CD14-positive monocyte (primary cell): ENCODE data around the gene EBLN1. TPM values are rescaled to one million over a fixed set of nuclear protein-coding genes. Genes with fewer than 3 reads are reported as not detected.

Experiments
- DNase-seq, 3 donors: peaks; one replicate each; pipeline ENCODE4 v3.0.0-alpha.2; 2011 to 2022
- H2AFZ ChIP-seq: 2 replicates; pipeline ENCODE4 v1.6.0; 2012; ENCODE audit warnings: mild to moderate bottlenecking, low read depth, low read length, inconsistent platforms; ENCODE audit not compliant: insufficient read depth, poor library complexity, severe bottlenecking
- H3K27ac ChIP-seq, 2 donors: 1 replicate in 1 of 2; 2 replicates in 1 of 2; pipeline ENCODE4 v1.5.1; 2012 to 2013; ENCODE audit warnings: low read length in 2 of 2, control low read depth in 1 of 2, inconsistent platforms in 1 of 2, low read depth in 1 of 2, mild to moderate bottlenecking in 1 of 2
- H3K27me3 ChIP-seq, 2 donors: one replicate each; pipeline versions ENCODE4 v1.6.0 to v1.6.1; 2011 to 2013; ENCODE audit warnings: low read length in 2 of 2; ENCODE audit not compliant: control insufficient read depth in 2 of 2, insufficient read depth in 2 of 2
- H3K36me3 ChIP-seq, 2 donors: replicated peaks in 1 of 2; 1 replicate in 1 of 2; 2 replicates in 1 of 2; pipeline versions ENCODE4 v1.5.1 to v1.6.1; 2012 to 2013; ENCODE audit warnings: low read length in 2 of 2, control low read depth in 1 of 2, inconsistent platforms in 1 of 2, mild to moderate bottlenecking in 1 of 2; ENCODE audit not compliant: insufficient read depth in 2 of 2, control insufficient read depth in 1 of 2
- H3K4me1 ChIP-seq, 2 donors: 1 replicate in 1 of 2; 2 replicates in 1 of 2; pipeline versions ENCODE4 v1.5.1 to v1.6.1; 2012 to 2013; ENCODE audit warnings: low read length in 2 of 2, control low read depth in 1 of 2, inconsistent platforms in 1 of 2, mild to moderate bottlenecking in 1 of 2, moderate library complexity in 1 of 2; ENCODE audit not compliant: insufficient read depth in 2 of 2, control insufficient read depth in 1 of 2
- H3K4me2 ChIP-seq: replicated peaks from 2 replicates; pipeline ENCODE3; 2012; ENCODE audit warnings: low read length, moderate library complexity, mild to moderate bottlenecking; ENCODE audit not compliant: poor library complexity, severe bottlenecking; ENCODE audit errors: extremely low read depth
- H3K4me3 ChIP-seq, 3 experiments: fragments of 200-600 bp in 1 of 3; sonication (generic) in 1 of 3; replicated peaks in 1 of 3; 1 replicate in 2 of 3; 2 replicates in 1 of 3; pipeline ENCODE4 v1.5.1; 2011 to 2013; ENCODE audit warnings: low read length in 3 of 3, mild to moderate bottlenecking in 3 of 3, control low read depth in 2 of 3, low read depth in 2 of 3, inconsistent platforms in 1 of 3, moderate library complexity in 1 of 3
- H3K79me2 ChIP-seq: 2 replicates; pipeline ENCODE4 v1.6.0; 2012; ENCODE audit warnings: mild to moderate bottlenecking, control low read depth, inconsistent platforms, low read length, moderate library complexity; ENCODE audit not compliant: insufficient read depth
- H3K9ac ChIP-seq: 2 replicates; pipeline ENCODE4 v1.6.0; 2017; ENCODE audit warnings: low read length, mild to moderate bottlenecking; ENCODE audit not compliant: insufficient read depth, poor library complexity, severe bottlenecking
- H3K9me3 ChIP-seq, 2 donors: replicated peaks in 1 of 2; 1 replicate in 1 of 2; 2 replicates in 1 of 2; pipeline versions ENCODE4 v1.5.1 to v1.6.1; 2012 to 2013; ENCODE audit warnings: low read length in 2 of 2, control low read depth in 1 of 2; ENCODE audit not compliant: control insufficient read depth in 1 of 2, insufficient read depth in 1 of 2
- H4K20me1 ChIP-seq: 2 replicates; pipeline ENCODE4 v1.6.0; 2012; ENCODE audit warnings: mild to moderate bottlenecking, low read length, control low read depth, moderate library complexity; ENCODE audit not compliant: insufficient read depth
- H3K27ac Mint-ChIP-seq, 7 donors: one replicate each; pipeline ENCODE4 v1.8.0; 2020; ENCODE audit warnings: mild to moderate bottlenecking in 7 of 7, mixed read lengths in 7 of 7, moderate library complexity in 6 of 7, inconsistent platforms in 2 of 7
- H3K27me3 Mint-ChIP-seq, 3 donors: one replicate each; pipeline ENCODE4 v1.8.0; 2021 to 2022; ENCODE audit warnings: low read depth in 3 of 3, mild to moderate bottlenecking in 3 of 3, mixed read lengths in 3 of 3, moderate library complexity in 3 of 3, inconsistent platforms in 1 of 3
- H3K36me3 Mint-ChIP-seq, 2 donors: one replicate each; pipeline ENCODE4 v1.8.0; 2020; ENCODE audit warnings: mixed read lengths in 2 of 2, inconsistent platforms in 1 of 2, mild to moderate bottlenecking in 1 of 2
- H3K4me1 Mint-ChIP-seq: one replicate; pipeline ENCODE4 v1.8.0; 2020; ENCODE audit warnings: mild to moderate bottlenecking, mixed read lengths
- H3K4me3 Mint-ChIP-seq, 2 donors: one replicate each; pipeline ENCODE4 v1.8.0; 2020; ENCODE audit warnings: mild to moderate bottlenecking in 2 of 2, mixed read lengths in 2 of 2, moderate library complexity in 1 of 2
- H3K9me3 Mint-ChIP-seq, 7 donors: one replicate each; pipeline ENCODE4 v1.8.0; 2020 to 2022; ENCODE audit warnings: mixed read lengths in 7 of 7, mild to moderate bottlenecking in 6 of 7, moderate library complexity in 6 of 7, inconsistent platforms in 2 of 7
- CTCF ChIP-seq: fragments of 200-600 bp; IDR thresholded peaks from one replicate; pipeline ENCODE4 v1.8.0; 2022; ENCODE audit warnings: antibody characterized with exemption, mild to moderate bottlenecking
- WGBS: methylation state at CpG from one replicate; pipeline ENCODE4 v1.1.5; 2013; ENCODE audit warnings: missing lambda C conversion rate; ENCODE audit not compliant: insufficient coverage; 5-methylcytosine and 5-hydroxymethylcytosine counted together
- intact Hi-C, 2 donors: fragments of 100-400 bp; cut with micrococcal nuclease; formaldehyde crosslinking; loops; one replicate each; pipeline versions ENCODE4 v1.15.0 to v1.15.1; 2023
- polyA plus RNA-seq, 3 donors: library from polyadenylated mRNA; depleted of rRNA in 1 of 3; unstranded in 2 of 3; stranded (reverse) in 1 of 3; fragments of 300-500 nt in 2 of 3; fragments of >200 nt in 1 of 3; fragmentation: Illumina TruSeq in 2 of 3; gene quantifications; 1 replicate in 2 of 3; 2 replicates in 1 of 3; pipeline ENCODE4 v1.2.3, GENCODE V29; 2012 to 2021

The EBLN1 gene
- polyA plus RNA-seq, 3 donors: not detected

DNA sequence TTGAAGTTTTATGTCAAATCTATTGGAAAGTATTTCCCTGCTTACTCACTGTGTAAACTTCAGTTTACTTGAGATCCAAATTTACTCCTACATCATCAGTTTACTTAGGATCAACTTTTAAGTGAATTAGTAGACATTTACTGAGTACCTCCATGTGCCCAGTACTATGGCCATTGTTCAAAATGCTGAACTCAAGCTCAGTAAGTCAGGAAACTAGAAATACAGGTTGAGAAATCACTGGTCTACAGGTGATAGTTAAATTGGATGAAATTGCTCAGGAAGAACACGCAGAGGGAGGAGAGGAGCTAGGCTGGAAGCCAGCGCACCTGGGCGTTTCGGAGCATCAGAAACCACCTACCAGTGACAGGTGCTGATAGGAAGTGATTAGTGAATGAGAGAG is 25.5 kb upstream of the EBLN1 start:
- Mint-ChIP-seq H3K4me3 (peak overlapping the region in 1 of 2 donors; percentile 46), H3K36me3 (peaks cover 5 to 11% of the 10 kb centered on the region in 2 donors), H3K4me1 (peaks cover 15% of the 10 kb centered on the region), H3K9me3 (peaks cover 0 to 3% (median 0%) of the 10 kb centered on the region in 7 donors), H3K27ac (no peak overlapping the region), H3K27me3 (peaks cover 5 to 8% (median 6%) of the 10 kb centered on the region in 3 donors)
- H4K20me1 ChIP-seq: no peaks in the 10 kb centered on the region
- WGBS: no CpG with 5 or more reads among the region's 4 CpGs
- no peaks in the 10 kb centered on the region for H3K79me2 ChIP-seq
- H3K27ac ChIP-seq: no peak overlapping the region
- H3K4me1 ChIP-seq: peaks cover 3 to 8% of the 10 kb centered on the region in 2 donors
- H3K36me3 ChIP-seq: no peaks in the 10 kb centered on the region
- no peaks in the 10 kb centered on the region for H3K9me3 ChIP-seq
- no peak for DNase-seq
- peaks cover 0 to 2% of the 10 kb centered on the region in 2 donors for H3K27me3 ChIP-seq
- H3K4me3 ChIP-seq: no peak overlapping the region
- H3K9ac ChIP-seq: no peak overlapping the region
- intact Hi-C loops: no loop called here
- no peak overlapping the region for H3K4me2 ChIP-seq
- TF ChIP-seq CTCF: no peak
- no peak overlapping the region for H2AFZ ChIP-seq

- Mint-ChIP-seq H3K36me3 (no peaks in the 10 kb centered on the region), H3K4me1 (peaks cover 22% of the 10 kb centered on the region), H3K27ac (no peak overlapping the region), H3K4me3 (no peak overlapping the region), H3K27me3 (peaks cover 4 to 11% (median 10%) of the 10 kb centered on the region in 3 donors), H3K9me3 (no peaks in the 10 kb centered on the region)
- Histone ChIP-seq H2AFZ (no peak overlapping the region), H3K79me2 (no peaks in the 10 kb centered on the region), H3K4me1 (peaks cover 16 to 22% of the 10 kb centered on the region in 2 donors), H3K36me3 (no peaks in the 10 kb centered on the region), H3K27ac (no peak overlapping the region), H4K20me1 (no peaks in the 10 kb centered on the region), H3K4me3 (no peak overlapping the region), H3K27me3 (peaks cover 2 to 3% of the 10 kb centered on the region in 2 donors), H3K9ac (no peak overlapping the region), H3K4me2 (no peak overlapping the region), H3K9me3 (no peaks in the 10 kb centered on the region)
- no CpG with 5 or more reads among the region's 1 CpG for WGBS
- no peak for DNase-seq
- intact Hi-C loops: loop anchor here in 1 of 2 donors (5.0 kb wide), 1 partner anchor 86 kb away; the partner anchor contains the start of gene COMMD3
- TF ChIP-seq CTCF: no peak
Observed at GRCh38 chr10:22231260-22231659, 13.4 kb upstream of the EBLN1 start.
